Hematopoietic multipotent progenitor cell (in vitro differentiated cells): ENCODE data around the gene SHBG. TPM values are rescaled to one million over a fixed set of nuclear protein-coding genes. Genes with fewer than 3 reads are reported as not detected.
"Not testable (repeated sequence)": the region's sequence is repeated elsewhere in the genome, so short reads cannot be mapped to it uniquely, and the experiment has no call there.

Experiments used
- DNase-seq, 3 donors: peaks; one replicate each; pipeline ENCODE4 v3.0.0-alpha.2; 2011 to 2015; ENCODE audit warnings: low read depth in 2 of 3, low spot score in 2 of 3
- total RNA-seq: library from RNA; depleted of rRNA; stranded (reverse); fragments of >200 nt; gene quantifications from one replicate; pipeline ENCODE4 v1.2.3, GENCODE V29; 2012

The SHBG gene
- total RNA-seq, 1 donor, result not detected

- DNase-seq, result no peak
Measured at GRCh38 chr17:7610641-7611040, 19.3 kb upstream of the SHBG start.

- DNase-seq, result no peak
Measured at GRCh38 chr17:7611635-7612293, 18.2 kb upstream of the SHBG start.

GRCh38 chr17:7612294-7612640 is 17.7 kb upstream of the SHBG start:
- DNase-seq, result no peak

- no peak for DNase-seq
Measured at GRCh38 chr17:7613769-7614424, 16.0 kb upstream of the SHBG start.

- DNase-seq, result peak; percentile 98 to 100 (median 100)
Measured at GRCh38 chr17:7614425-7615264, 15.3 kb upstream of the SHBG start, which contains the start of gene FXR2. Gene FXR2, minus strand, starts transcription at chr17:7614897. Its CDS starts 365 bp downstream, at chr17:7614532.

GRCh38 chr17:7615265-7615747 is 14.6 kb upstream of the SHBG start:
- DNase-seq, result no peak

DNA sequence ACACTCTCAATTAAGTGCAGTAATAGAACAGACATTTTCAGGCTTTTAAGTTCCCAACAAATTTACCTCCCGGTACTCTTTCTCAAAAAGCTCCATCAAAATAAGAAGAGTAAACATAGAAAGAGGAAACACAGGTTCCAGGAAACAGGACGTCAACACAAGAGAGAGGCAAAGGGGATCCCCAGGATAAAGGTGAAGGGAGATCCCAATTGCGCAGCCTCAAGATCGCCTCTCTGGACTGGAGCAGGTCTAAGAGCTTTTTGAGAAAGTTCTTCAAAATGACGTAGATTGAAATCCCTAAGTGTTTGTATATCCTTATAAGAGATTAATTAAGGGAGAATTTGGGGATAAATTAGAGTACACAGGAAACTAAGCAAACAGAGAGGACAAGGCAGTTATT is 11.3 kb upstream of the SHBG start:
- no peak for DNase-seq

- no peak for DNase-seq
Measured at GRCh38 chr17:7620835-7621234, 9.1 kb upstream of the SHBG start.

GRCh38 chr17:7623661-7624060 is 6.3 kb upstream of the SHBG start:
- DNase-seq, result no peak

- not testable (repeated sequence) for DNase-seq
Measured at GRCh38 chr17:7625749-7626148, 4.2 kb upstream of the SHBG start.

- DNase-seq, result no peak
Measured at GRCh38 chr17:7626307-7626706, 3.6 kb upstream of the SHBG start.

GRCh38 chr17:7626956-7627249 is 3.0 kb upstream of the SHBG start:
- no peak for DNase-seq

- DNase-seq, result peak; percentile 53 to 94 (median 91)
Measured at GRCh38 chr17:7627250-7628121, 2.4 kb upstream of the SHBG start, which contains the start of gene SAT2. Gene SAT2, minus strand, starts transcription at chr17:7627821. Its CDS starts 186 bp downstream, at chr17:7627635.

GRCh38 chr17:7631398-7632380 is 1.8 kb downstream of the SHBG start:
- DNase-seq, result no peak

DNA sequence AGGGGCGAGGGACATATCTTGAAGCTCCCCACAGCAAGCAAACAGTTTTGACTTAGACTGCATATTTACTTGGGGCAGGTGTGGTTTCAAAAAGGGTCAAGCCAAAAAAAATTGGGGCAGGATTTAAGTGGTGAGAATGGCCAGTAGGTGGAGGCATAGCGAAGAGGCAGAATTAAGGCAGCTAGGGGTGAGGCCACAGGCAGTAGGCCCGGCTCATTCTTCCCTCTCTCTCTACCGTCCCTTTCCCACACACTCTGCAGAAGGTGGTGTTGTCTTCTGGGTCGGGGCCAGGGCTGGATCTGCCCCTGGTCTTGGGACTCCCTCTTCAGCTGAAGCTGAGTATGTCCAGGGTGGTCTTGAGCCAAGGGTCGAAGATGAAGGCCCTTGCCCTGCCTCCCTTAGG is 2.6 kb downstream of the SHBG start:
- DNase-seq, result peak in 2 of 3 donors; percentile 57 to 76

- DNase-seq, result no peak
Measured at GRCh38 chr17:7633093-7633492, 3.2 kb downstream of the SHBG start.

DNA sequence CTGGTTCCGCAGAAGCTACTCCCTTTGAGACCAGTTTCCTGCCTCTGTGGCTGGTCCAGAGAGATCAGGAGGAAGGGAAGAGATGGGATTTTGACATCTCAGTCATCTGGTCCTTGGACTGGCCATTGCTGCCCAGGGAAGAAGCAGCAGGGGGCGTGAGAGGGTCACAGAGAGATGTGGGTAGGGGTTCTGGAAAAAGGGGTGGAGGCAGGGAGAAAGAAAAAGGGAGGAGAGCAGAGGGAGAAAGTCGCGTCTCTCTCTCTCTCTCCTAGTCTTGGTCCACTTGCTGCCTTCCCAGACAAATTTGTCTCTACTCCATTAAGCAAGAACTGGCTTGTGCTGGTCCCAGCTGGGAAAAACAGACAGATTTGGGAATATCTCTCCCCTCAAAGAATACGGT is 4.4 kb downstream of the SHBG start:
- DNase-seq, result peak in 1 of 3 donors; percentile 32

GRCh38 chr17:7636163-7636562 is 6.2 kb downstream of the SHBG start:
- DNase-seq, result no peak

GRCh38 chr17:7640783-7641182 is 10.8 kb downstream of the SHBG start:
- no peak for DNase-seq
